HEK293 (cell line): ENCODE results near the gene SLC7A1.

Source experiments
- CTCF ChIA-PET: fragments of 350-600 bp; formaldehyde crosslinking; extraction: SDS; loops from one replicate; lab custom pipeline; 2021; ENCODE audit warnings: antibody characterized with exemption; lab: Yijun Ruan, JAX
- POLR2A ChIA-PET: fragments of 300-600 bp; formaldehyde crosslinking; extraction: SDS; loops from one replicate; lab custom pipeline; 2020; ENCODE audit warnings: antibody characterized with exemption, inconsistent platforms; lab: Yijun Ruan, JAX
- H3K27ac ChIP-seq: fragments of 200-500 bp; sonication (Bioruptor generic); 2 replicates; pipeline ENCODE4 v1.5.1; 2014; ENCODE audit warnings: low read depth, low read length, control low read depth, inconsistent platforms; ENCODE audit errors: extremely low read depth
- H3K36me3 ChIP-seq, 2 experiments: fragments of 200-500 bp in 1 of 2; sonication (Bioruptor generic) in 1 of 2; 1 replicate in 1 of 2; 2 replicates in 1 of 2; pipeline ENCODE4 v1.5.1; 2014 to 2017; ENCODE audit warnings: inconsistent platforms in 2 of 2, low read length in 2 of 2; ENCODE audit not compliant: control insufficient read depth in 2 of 2, insufficient read depth in 1 of 2
- H3K4me1 ChIP-seq: fragments of 200-500 bp; sonication (Bioruptor generic); 2 replicates; pipeline ENCODE4 v1.5.1; 2014; ENCODE audit warnings: mild to moderate bottlenecking, low read length, inconsistent platforms; ENCODE audit not compliant: control insufficient read depth, insufficient read depth
- H3K4me3 ChIP-seq: 2 replicates; pipeline ENCODE4 v1.5.1; 2011; ENCODE audit warnings: low read depth, mild to moderate bottlenecking, control low read depth, low read length, moderate library complexity
- H3K9me3 ChIP-seq: fragments of 200-500 bp; sonication (Bioruptor generic); 2 replicates; pipeline ENCODE4 v1.5.1; 2014; ENCODE audit warnings: low read depth, low read length, inconsistent platforms; ENCODE audit not compliant: control insufficient read depth, insufficient read depth
- BCL11B ChIP-seq: fragments of 450-650 bp; formaldehyde crosslinking; IDR thresholded peaks from 2 replicates; pipeline ENCODE4 v1.5.1; 2016; ENCODE audit warnings: low read depth, missing biosample characterization, missing genetic modification characterization
- HOXA7 ChIP-seq: sonication (generic); formaldehyde crosslinking; IDR thresholded peaks from 2 replicates; pipeline ENCODE4 v1.8.1; 2022; ENCODE audit warnings: missing genetic modification reagents, borderline replicate concordance
- KLF8 ChIP-seq: fragments of 450-650 bp; formaldehyde crosslinking; IDR thresholded peaks from 2 replicates; pipeline ENCODE4 v1.5.1; 2016; ENCODE audit warnings: missing biosample characterization, missing genetic modification characterization
- OVOL3 ChIP-seq: fragments of 450-650 bp; formaldehyde crosslinking; IDR thresholded peaks from 2 replicates; pipeline ENCODE4 v1.5.1; 2016; ENCODE audit warnings: missing biosample characterization, missing genetic modification characterization
- REPIN1 ChIP-seq: fragments of 450-650 bp; formaldehyde crosslinking; IDR thresholded peaks from 2 replicates; pipeline ENCODE4 v1.5.1; 2017; ENCODE audit warnings: missing biosample characterization, missing genetic modification characterization, low read depth
- SETDB1 ChIP-seq: IDR thresholded peaks from one replicate; pipeline ENCODE4 v1.6.1; 2017; ENCODE audit warnings: mild to moderate bottlenecking, low read length, moderate library complexity, mixed read lengths; ENCODE audit not compliant: insufficient read length
- TCF7L2 ChIP-seq: IDR thresholded peaks from 2 replicates; pipeline ENCODE4 v1.6.1; 2011; ENCODE audit warnings: low read depth, mild to moderate bottlenecking, inconsistent platforms, low read length, moderate library complexity, borderline replicate concordance
- ZBTB26 ChIP-seq: fragments of 450-650 bp; formaldehyde crosslinking; optimal IDR thresholded peaks from 2 replicates; pipeline ENCODE3; 2016; ENCODE audit warnings: missing biosample characterization, mild to moderate bottlenecking, missing genetic modification characterization
- ZNF132 ChIP-seq: fragments of 450-650 bp; formaldehyde crosslinking; IDR thresholded peaks from 2 replicates; pipeline ENCODE4 v1.5.1; 2017; ENCODE audit warnings: missing biosample characterization, missing genetic modification characterization, borderline replicate concordance
- ZNF138 ChIP-seq: fragments of 450-650 bp; formaldehyde crosslinking; IDR thresholded peaks from 2 replicates; pipeline ENCODE4 v1.5.1; 2016; ENCODE audit warnings: missing biosample characterization, missing genetic modification characterization, borderline replicate concordance
- ZNF184 ChIP-seq: fragments of 450-650 bp; IDR thresholded peaks from 2 replicates; pipeline ENCODE4 v1.5.1; 2018; ENCODE audit warnings: missing biosample characterization, mild to moderate bottlenecking, missing genetic modification characterization
- ZNF221 ChIP-seq: fragments of 450-650 bp; formaldehyde crosslinking; IDR thresholded peaks from 2 replicates; pipeline ENCODE4 v1.5.1; 2017; ENCODE audit warnings: missing biosample characterization, missing genetic modification characterization, borderline replicate concordance
- ZNF24 ChIP-seq: fragments of 450-650 bp; formaldehyde crosslinking; IDR thresholded peaks from 2 replicates; pipeline ENCODE4 v1.5.1; 2016; ENCODE audit warnings: missing biosample characterization, missing genetic modification characterization
- ZNF473 ChIP-seq: fragments of 450-650 bp; formaldehyde crosslinking; IDR thresholded peaks from 2 replicates; pipeline ENCODE4 v1.5.1; 2017; ENCODE audit warnings: missing biosample characterization, missing genetic modification characterization
- ZNF521 ChIP-seq: fragments of 450-650 bp; formaldehyde crosslinking; IDR thresholded peaks from 2 replicates; pipeline ENCODE4 v1.5.1; 2017; ENCODE audit warnings: missing biosample characterization, mild to moderate bottlenecking, missing genetic modification characterization
- ZNF596 ChIP-seq: fragments of 450-650 bp; IDR thresholded peaks from 2 replicates; pipeline ENCODE4 v1.5.0; 2018; ENCODE audit warnings: missing biosample characterization, mild to moderate bottlenecking, missing genetic modification characterization, moderate library complexity
- ZNF621 ChIP-seq: fragments of 450-650 bp; formaldehyde crosslinking; IDR thresholded peaks from 2 replicates; pipeline ENCODE4 v1.5.1; 2017; ENCODE audit warnings: missing biosample characterization, missing genetic modification characterization
- ZNF701 ChIP-seq: fragments of 450-650 bp; formaldehyde crosslinking; IDR thresholded peaks from 2 replicates; pipeline ENCODE4 v1.5.1; 2016; ENCODE audit warnings: missing biosample characterization, missing genetic modification characterization
- ZNF768 ChIP-seq: fragments of 450-650 bp; formaldehyde crosslinking; IDR thresholded peaks from 2 replicates; pipeline ENCODE4 v1.5.1; 2018; ENCODE audit warnings: missing biosample characterization, mild to moderate bottlenecking, missing genetic modification characterization
- ZNF837 ChIP-seq: fragments of 450-650 bp; formaldehyde crosslinking; IDR thresholded peaks from 2 replicates; pipeline ENCODE4 v1.5.1; 2016; ENCODE audit warnings: missing biosample characterization, missing genetic modification characterization
- TF ChIP-seq, protein P1 (sequence below): fragments of 450-650 bp; formaldehyde crosslinking; IDR thresholded peaks from 2 replicates; pipeline ENCODE4 v1.5.1; 2016; ENCODE audit warnings: missing biosample characterization, missing genetic modification characterization

SLC7A1 gene

DNA sequence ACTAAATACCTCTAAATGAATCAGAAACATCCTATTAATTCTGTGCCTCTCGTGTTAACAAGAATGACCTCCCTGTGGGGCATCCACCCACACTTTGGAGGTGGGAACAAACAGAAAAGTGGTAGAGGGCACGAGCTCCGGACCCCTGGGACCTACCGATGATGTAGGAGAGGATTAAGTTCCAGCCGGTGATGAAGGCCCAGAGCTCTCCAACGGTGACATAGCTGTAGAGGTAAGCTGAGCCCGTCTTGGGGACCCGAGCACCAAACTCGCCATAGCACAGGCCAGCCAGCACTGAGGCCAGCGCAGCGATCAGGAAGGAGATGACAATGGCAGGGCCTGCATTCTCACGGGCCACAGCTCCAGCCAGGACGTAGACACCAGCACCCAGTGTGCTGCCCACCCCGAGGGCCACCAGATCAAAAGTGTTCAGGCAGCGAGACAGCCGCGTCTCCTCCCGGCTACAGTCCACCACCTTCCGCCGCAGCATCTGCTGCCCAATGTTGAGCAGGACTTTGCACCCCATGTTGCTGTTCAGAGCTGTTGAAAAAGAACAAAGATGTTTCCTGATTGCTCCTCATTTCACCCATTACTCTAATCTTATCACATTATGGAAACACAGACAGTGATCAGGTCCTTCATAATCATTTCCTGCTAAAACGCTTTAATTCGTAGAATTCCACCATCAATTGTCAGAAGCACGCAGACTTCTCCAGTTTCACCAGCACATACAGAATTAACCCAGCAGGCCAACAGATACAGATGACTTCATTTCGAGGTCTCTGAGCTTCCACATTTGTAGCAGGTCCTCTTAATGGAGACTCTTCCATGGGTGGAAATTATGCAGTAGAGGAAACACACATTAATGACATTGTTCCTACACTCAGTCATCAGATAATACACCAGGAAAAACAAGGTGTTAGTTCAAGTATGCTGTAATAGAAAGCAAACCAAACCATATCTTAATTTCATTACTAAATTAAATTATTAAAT is 59.5 kb downstream of the SLC7A1 start:
- CTCF ChIA-PET = no interaction called here

GRCh38 chr13:29534083-29534482 is 61.4 kb downstream of the SLC7A1 start:
- no peaks in the 10 kb centered on the region for H3K9me3 ChIP-seq
- ChIA-PET POLR2A (no interaction called here), CTCF (no interaction called here)
- H3K4me3 ChIP-seq = no peak overlapping the region
- peaks cover 3 to 69% of the 10 kb centered on the region in 2 experiments for H3K36me3 ChIP-seq
- H3K4me1 ChIP-seq = no peaks in the 10 kb centered on the region
- no peak for TF ChIP-seq ZNF701 (tag by site-specific recombination)
- TF ChIP-seq REPIN1 (tag by site-specific recombination) = no peak
- TF ChIP-seq ZNF221 (tag by site-specific recombination) = no peak
- TF ChIP-seq ZNF184 = no peak
- TF ChIP-seq, protein P1, sequence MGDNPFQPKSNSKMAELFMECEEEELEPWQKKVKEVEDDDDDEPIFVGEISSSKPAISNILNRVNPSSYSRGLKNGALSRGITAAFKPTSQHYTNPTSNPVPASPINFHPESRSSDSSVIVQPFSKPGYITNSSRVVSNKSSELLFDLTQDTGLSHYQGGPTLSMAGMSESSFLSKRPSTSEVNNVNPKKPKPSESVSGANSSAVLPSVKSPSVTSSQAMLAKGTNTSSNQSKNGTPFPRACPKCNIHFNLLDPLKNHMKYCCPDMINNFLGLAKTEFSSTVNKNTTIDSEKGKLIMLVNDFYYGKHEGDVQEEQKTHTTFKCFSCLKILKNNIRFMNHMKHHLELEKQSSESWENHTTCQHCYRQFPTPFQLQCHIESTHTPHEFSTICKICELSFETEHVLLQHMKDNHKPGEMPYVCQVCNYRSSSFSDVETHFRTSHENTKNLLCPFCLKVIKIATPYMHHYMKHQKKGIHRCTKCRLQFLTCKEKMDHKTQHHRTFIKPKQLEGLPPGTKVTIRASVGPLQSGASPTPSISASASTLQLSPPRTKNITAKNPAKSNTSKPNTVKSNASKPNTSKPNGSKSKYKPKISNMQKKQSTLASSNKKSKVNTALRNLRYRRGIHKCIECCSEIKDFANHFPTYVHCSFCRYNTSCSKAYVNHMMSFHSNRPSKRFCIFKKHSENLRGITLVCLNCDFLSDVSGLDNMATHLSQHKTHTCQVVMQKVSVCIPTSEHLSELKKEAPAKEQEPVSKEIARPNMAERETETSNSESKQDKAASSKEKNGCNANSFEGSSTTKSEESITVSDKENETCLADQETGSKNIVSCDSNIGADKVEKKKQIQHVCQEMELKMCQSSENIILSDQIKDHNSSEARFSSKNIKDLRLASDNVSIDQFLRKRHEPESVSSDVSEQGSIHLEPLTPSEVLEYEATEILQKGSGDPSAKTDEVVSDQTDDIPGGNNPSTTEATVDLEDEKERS = no peak
- no peak for TF ChIP-seq ZNF473 (tag by site-specific recombination)
- no peak for TF ChIP-seq ZNF621
- no peak for TF ChIP-seq BCL11B (tag by site-specific recombination)
- TF ChIP-seq ZNF138 (tag by site-specific recombination) = no peak
- no peak for TF ChIP-seq ZNF521 (tag by site-specific recombination)
- no peak overlapping the region for H3K27ac ChIP-seq

More for the DNA sequence above, 59.5 kb downstream of the SLC7A1 start:
- H3K4me3 ChIP-seq = no peak overlapping the region
- no peak overlapping the region for H3K27ac ChIP-seq
- peaks cover 3 to 56% of the 10 kb centered on the region in 2 experiments for H3K36me3 ChIP-seq
- POLR2A ChIA-PET = no interaction called here
- H3K4me1 ChIP-seq = no peaks in the 10 kb centered on the region
- TF ChIP-seq OVOL3 (tag by site-specific recombination) (no peak), ZBTB26 (tag by site-specific recombination) (no peak), HOXA7 (no peak), ZNF596 (no peak), ZNF837 (tag by site-specific recombination) (no peak)
- H3K9me3 ChIP-seq = no peaks in the 10 kb centered on the region

DNA sequence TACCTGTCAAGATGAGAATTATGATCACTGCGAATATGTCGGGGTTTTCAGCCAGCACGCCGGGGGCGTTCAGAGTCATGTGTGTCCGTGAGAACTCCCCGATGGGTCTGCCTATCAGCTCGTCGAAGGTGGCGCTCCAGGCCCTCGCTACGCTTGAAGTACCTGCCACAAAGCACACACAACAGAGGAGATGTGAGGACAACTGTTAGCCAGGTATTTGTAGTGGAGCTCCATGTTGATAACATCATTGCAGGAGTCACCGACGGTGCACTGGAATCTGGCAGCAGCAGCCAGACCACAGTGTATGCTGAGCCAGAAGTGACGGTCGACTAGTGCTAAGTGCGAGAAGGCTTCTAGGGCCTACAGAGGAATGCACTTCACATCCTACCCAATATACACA is 62.7 kb downstream of the SLC7A1 start:
- H3K9me3 ChIP-seq = no peaks in the 10 kb centered on the region
- no peaks in the 10 kb centered on the region for H3K4me1 ChIP-seq
- no peak overlapping the region for H3K4me3 ChIP-seq
- POLR2A ChIA-PET = no interaction called here
- CTCF ChIA-PET = interaction anchor here (0.6 kb wide), 1 partner anchor 265 kb away, joined by 4 read pairs; no protein-coding TSS in a partner anchor
- peaks cover 3 to 81% of the 10 kb centered on the region in 2 experiments for H3K36me3 ChIP-seq
- H3K27ac ChIP-seq = no peak overlapping the region
- no peak for TF ChIP-seq ZNF132 (tag by site-specific recombination)
- no peak for TF ChIP-seq ZNF768 (tag by site-specific recombination)
- no peak for TF ChIP-seq TCF7L2
- TF ChIP-seq ZNF24 = no peak
- TF ChIP-seq SETDB1 = no peak
- TF ChIP-seq KLF8 = no peak
